SK-N-SH (cell line): ENCODE results near the gene MCF2L2. TPM values are rescaled to one million over a fixed set of nuclear protein-coding genes. Genes with fewer than 3 reads are reported as not detected.

Experiments
- CTCF ChIA-PET: fragments of 300-600, 350-600 bp; formaldehyde crosslinking; extraction: SDS; loops from one replicate; lab custom pipeline; 2021; lab: Yijun Ruan, JAX
- POLR2A ChIA-PET: fragments of 350-600 bp; sonication (Branson Sonifier 250); formaldehyde crosslinking; extraction: SDS; loops from one replicate; lab custom pipeline; 2020; ENCODE audit warnings: antibody characterized with exemption, inconsistent platforms; lab: Yijun Ruan, JAX
- DNase-seq: peaks from one replicate; pipeline ENCODE4 v3.0.0; 2012
- H2AFZ ChIP-seq: fragments of 200-600 bp; sonication (generic); 2 replicates; pipeline ENCODE4 v1.8.1; 2016; ENCODE audit warnings: antibody characterized with exemption, mild to moderate bottlenecking, low read depth
- H3F3A ChIP-seq: fragments of 200-600 bp; sonication (generic); replicated peaks from 2 replicates; pipeline ENCODE3; 2016; ENCODE audit warnings: antibody characterized with exemption, mild to moderate bottlenecking; ENCODE audit not compliant: insufficient read depth
- H3K27ac ChIP-seq, 2 experiments: fragments of 200-500 bp in 1 of 2; fragments of 200-600 bp in 1 of 2; sonication (Bioruptor generic) in 1 of 2; sonication (generic), shearing (Covaris generic) in 1 of 2; 2 replicates each; pipeline versions ENCODE4 v1.5.1 to v1.6.1; 2014 to 2016; ENCODE audit warnings: low read depth in 2 of 2, inconsistent platforms in 1 of 2, low read length in 1 of 2, mild to moderate bottlenecking in 1 of 2, mixed read lengths in 1 of 2
- H3K27me3 ChIP-seq: fragments of 200-600 bp; sonication (generic), shearing (Covaris generic); 2 replicates; pipeline ENCODE4 v1.6.1; 2016; ENCODE audit warnings: mixed run types; ENCODE audit not compliant: insufficient read depth
- H3K36me3 ChIP-seq, 2 experiments: fragments of 200-500 bp in 1 of 2; fragments of 200-600 bp in 1 of 2; sonication (Bioruptor generic) in 1 of 2; sonication (generic) in 1 of 2; replicated peaks in 1 of 2; 2 replicates each; pipeline versions ENCODE3 to v1.5.1; 2014 to 2016; ENCODE audit warnings: low read length in 1 of 2, mild to moderate bottlenecking in 1 of 2; ENCODE audit not compliant: insufficient read depth in 2 of 2, control insufficient read depth in 1 of 2
- H3K4me1 ChIP-seq, 2 experiments: fragments of 200-500 bp in 1 of 2; fragments of 200-600 bp in 1 of 2; sonication (Bioruptor generic) in 1 of 2; sonication (generic), shearing (Covaris generic) in 1 of 2; 2 replicates each; pipeline versions ENCODE4 v1.5.1 to v1.6.1; 2014 to 2016; ENCODE audit warnings: low read depth in 1 of 2, low read length in 1 of 2, mixed run types in 1 of 2; ENCODE audit not compliant: insufficient read depth in 2 of 2, control insufficient read depth in 1 of 2
- H3K4me2 ChIP-seq: fragments of 200-600 bp; sonication (generic), shearing (Covaris generic); 2 replicates; pipeline ENCODE4 v1.6.1; 2017; ENCODE audit warnings: mixed run types
- H3K4me3 ChIP-seq, 2 experiments: fragments of 200-500 bp in 1 of 2; fragments of 200-600 bp in 1 of 2; sonication (Bioruptor generic) in 1 of 2; sonication (generic), shearing (Covaris generic) in 1 of 2; 2 replicates each; pipeline versions ENCODE4 v1.5.1 to v1.8.1; 2014 to 2016; ENCODE audit warnings: low read depth in 2 of 2, inconsistent platforms in 1 of 2, low read length in 1 of 2, mild to moderate bottlenecking in 1 of 2, mixed read lengths in 1 of 2, moderate library complexity in 1 of 2
- H3K79me2 ChIP-seq: fragments of 200-600 bp; sonication (generic); 2 replicates; pipeline ENCODE4 v1.8.1; 2017; ENCODE audit warnings: mild to moderate bottlenecking; ENCODE audit not compliant: insufficient read depth
- H3K9ac ChIP-seq: fragments of 200-600 bp; sonication (generic); 2 replicates; pipeline ENCODE4 v1.6.1; 2017; ENCODE audit warnings: mixed run types
- H3K9me2 ChIP-seq: fragments of 200-600 bp; sonication (generic); 2 replicates; pipeline ENCODE4 v1.6.1; 2017; ENCODE audit warnings: mixed run types
- H3K9me3 ChIP-seq: fragments of 200-600 bp; sonication (generic); 2 replicates; pipeline ENCODE4 v1.6.1; 2017; ENCODE audit warnings: mixed run types, mild to moderate bottlenecking, moderate library complexity
- H4K20me1 ChIP-seq: fragments of 200-600 bp; sonication (generic); 2 replicates; pipeline ENCODE4 v1.6.1; 2017; ENCODE audit warnings: mild to moderate bottlenecking, mixed run types; ENCODE audit not compliant: insufficient read depth
- EP300 ChIP-seq, 2 experiments: IDR thresholded peaks; 2 replicates each; pipeline versions ENCODE4 v1.4.0 to v1.6.1; 2012; ENCODE audit warnings: borderline replicate concordance in 1 of 2, low read depth in 1 of 2, low read length in 1 of 2
- EZH2phosphoT487 ChIP-seq: fragments of 200-600 bp; sonication (generic); IDR thresholded peaks from 2 replicates; pipeline ENCODE4 v1.6.1; 2017; ENCODE audit warnings: low read depth, mixed run types, mild to moderate bottlenecking, antibody characterized with exemption, moderate library complexity, borderline replicate concordance
- JUND ChIP-seq: IDR thresholded peaks from 2 replicates; pipeline ENCODE4 v1.4.0; 2012
- MEF2A ChIP-seq: IDR thresholded peaks from 2 replicates; pipeline ENCODE4 v1.4.0; 2012; ENCODE audit warnings: low read depth, borderline replicate concordance
- MXI1 ChIP-seq: IDR thresholded peaks from 2 replicates; pipeline ENCODE4 v1.6.1; 2012; ENCODE audit warnings: mild to moderate bottlenecking, low read depth, low read length, improper control_type of control experiment
- NFIC ChIP-seq: IDR thresholded peaks from 2 replicates; pipeline ENCODE4 v1.4.0; 2012; ENCODE audit warnings: borderline replicate concordance
- SMC3 ChIP-seq: IDR thresholded peaks from 2 replicates; pipeline ENCODE4 v1.6.1; 2012; ENCODE audit warnings: low read depth, low read length, improper control_type of control experiment
- TAF1 ChIP-seq: IDR thresholded peaks from 2 replicates; pipeline ENCODE4 v1.6.1; 2012; ENCODE audit warnings: low read depth, mild to moderate bottlenecking, low read length, moderate library complexity, borderline replicate concordance
- TEAD4 ChIP-seq: IDR thresholded peaks from 2 replicates; pipeline ENCODE4 v1.4.0; 2012; ENCODE audit warnings: mild to moderate bottlenecking, borderline replicate concordance; ENCODE audit not compliant: insufficient read depth
- YY1 ChIP-seq: IDR thresholded peaks from 2 replicates; pipeline ENCODE4 v1.4.0; 2012; ENCODE audit warnings: low read depth, mild to moderate bottlenecking
- WGBS: methylation state at CpG from one replicate; pipeline ENCODE4 v1.1.6; 2017; ENCODE audit warnings: low lambda C conversion rate; 5-methylcytosine and 5-hydroxymethylcytosine counted together
- polyA plus RNA-seq, 3 experiments: library from polyadenylated mRNA; depleted of rRNA; stranded (reverse); fragments of >200 nt; gene quantifications; 2 replicates each; pipeline ENCODE4 v1.2.3, GENCODE V29; 2012
- TF ChIP-seq, protein P1 (sequence below): IDR thresholded peaks from 2 replicates; pipeline ENCODE4; 2012
- TF ChIP-seq, protein P2 (sequence below): IDR thresholded peaks from 2 replicates; pipeline ENCODE4 v1.6.1; 2012; ENCODE audit warnings: mild to moderate bottlenecking, low read depth, low read length, moderate library complexity

Gene MCF2L2
- polyA plus RNA-seq, 1 of the 3 experiments (the other 2 are of a cell fraction) = 0.56 TPM

DNA sequence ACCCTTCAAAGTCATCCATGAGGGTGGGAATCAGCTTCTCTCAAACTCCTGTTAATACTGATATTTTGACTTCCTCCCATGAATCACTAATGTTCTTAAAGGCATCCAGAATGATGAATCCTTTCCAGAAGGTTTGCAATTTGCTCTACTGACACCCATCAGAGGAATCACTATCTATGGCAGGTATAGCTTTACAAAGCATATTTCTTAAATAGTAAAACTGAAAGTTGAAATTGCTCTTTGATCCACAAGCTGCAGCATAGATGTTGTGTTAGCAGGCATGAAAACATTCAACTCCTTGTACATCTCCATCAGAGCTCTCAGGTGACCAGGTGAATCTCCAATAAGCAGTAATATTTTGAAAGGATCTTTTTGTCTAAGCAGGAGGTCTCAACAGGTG lies 109.0 kb downstream of the MCF2L2 start:
- Histone ChIP-seq H2AFZ (no peak overlapping the region), H3K4me1 (no peaks in the 10 kb centered on the region), H3K4me2 (no peak overlapping the region), H3K27me3 (no peaks in the 10 kb centered on the region), H3K9me3 (no peaks in the 10 kb centered on the region), H3K9ac (no peak overlapping the region), H3K9me2 (no peaks in the 10 kb centered on the region), H3K36me3 (no peaks in the 10 kb centered on the region), H3K4me3 (no peak overlapping the region), H3K27ac (no peak overlapping the region), H3K79me2 (no peaks in the 10 kb centered on the region), H3F3A (no peaks in the 10 kb centered on the region), H4K20me1 (no peaks in the 10 kb centered on the region)
- no peak for TF ChIP-seq JUND
- TF ChIP-seq MXI1 = no peak
- no peak for TF ChIP-seq NFIC
- TF ChIP-seq EZH2phosphoT487 = no peak
- TF ChIP-seq SMC3 = no peak
- TF ChIP-seq, protein P1, sequence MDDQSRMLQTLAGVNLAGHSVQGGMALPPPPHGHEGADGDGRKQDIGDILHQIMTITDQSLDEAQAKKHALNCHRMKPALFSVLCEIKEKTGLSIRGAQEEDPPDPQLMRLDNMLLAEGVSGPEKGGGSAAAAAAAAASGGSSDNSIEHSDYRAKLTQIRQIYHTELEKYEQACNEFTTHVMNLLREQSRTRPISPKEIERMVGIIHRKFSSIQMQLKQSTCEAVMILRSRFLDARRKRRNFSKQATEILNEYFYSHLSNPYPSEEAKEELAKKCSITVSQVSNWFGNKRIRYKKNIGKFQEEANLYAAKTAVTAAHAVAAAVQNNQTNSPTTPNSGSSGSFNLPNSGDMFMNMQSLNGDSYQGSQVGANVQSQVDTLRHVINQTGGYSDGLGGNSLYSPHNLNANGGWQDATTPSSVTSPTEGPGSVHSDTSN = no peak
- TF ChIP-seq EP300 (IDR thresholded peaks at IDR 0.05; ENCODE audit: borderline replicate concordance in 1 of 2, low read depth in 1 of 2, low read length in 1 of 2) = no peak
- ChIA-PET CTCF (interaction anchor here (0.8 kb wide), 1 partner anchor 134 kb away, joined by 3 read pairs; no protein-coding TSS in a partner anchor), POLR2A (no interaction called here)
- no peak for DNase-seq

DNA sequence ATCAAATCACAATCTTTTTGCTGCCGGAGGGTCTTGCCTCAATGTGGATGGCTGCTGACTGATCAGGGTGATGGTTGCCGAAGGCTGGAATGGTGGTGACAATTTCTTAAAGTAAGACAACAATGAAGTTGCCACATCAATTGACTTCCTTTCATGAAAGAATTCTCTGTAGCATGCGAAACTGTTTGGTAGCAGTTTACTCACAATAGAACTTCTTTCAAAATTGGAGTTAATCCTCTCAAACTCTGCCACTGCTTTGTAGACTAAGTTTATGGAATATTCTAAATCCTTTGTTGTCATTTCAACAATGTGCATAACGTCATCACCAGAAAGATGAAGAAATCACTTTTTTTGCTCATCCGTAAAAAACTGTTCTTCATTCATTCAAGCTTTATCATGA lies 109.5 kb downstream of the MCF2L2 start:
- no peak overlapping the region for H2AFZ ChIP-seq

More for the DNA sequence above, 109.5 kb downstream of the MCF2L2 start:
- Histone ChIP-seq H3K27ac (no peak overlapping the region), H3K9ac (no peak overlapping the region), H3K4me3 (no peak overlapping the region), H3K36me3 (no peaks in the 10 kb centered on the region), H3K9me3 (no peaks in the 10 kb centered on the region), H3K4me2 (no peak overlapping the region), H3K4me1 (no peaks in the 10 kb centered on the region), H3K79me2 (no peaks in the 10 kb centered on the region), H4K20me1 (no peaks in the 10 kb centered on the region), H3K9me2 (no peaks in the 10 kb centered on the region), H3F3A (no peaks in the 10 kb centered on the region), H3K27me3 (no peaks in the 10 kb centered on the region)
- TF ChIP-seq, protein P2, sequence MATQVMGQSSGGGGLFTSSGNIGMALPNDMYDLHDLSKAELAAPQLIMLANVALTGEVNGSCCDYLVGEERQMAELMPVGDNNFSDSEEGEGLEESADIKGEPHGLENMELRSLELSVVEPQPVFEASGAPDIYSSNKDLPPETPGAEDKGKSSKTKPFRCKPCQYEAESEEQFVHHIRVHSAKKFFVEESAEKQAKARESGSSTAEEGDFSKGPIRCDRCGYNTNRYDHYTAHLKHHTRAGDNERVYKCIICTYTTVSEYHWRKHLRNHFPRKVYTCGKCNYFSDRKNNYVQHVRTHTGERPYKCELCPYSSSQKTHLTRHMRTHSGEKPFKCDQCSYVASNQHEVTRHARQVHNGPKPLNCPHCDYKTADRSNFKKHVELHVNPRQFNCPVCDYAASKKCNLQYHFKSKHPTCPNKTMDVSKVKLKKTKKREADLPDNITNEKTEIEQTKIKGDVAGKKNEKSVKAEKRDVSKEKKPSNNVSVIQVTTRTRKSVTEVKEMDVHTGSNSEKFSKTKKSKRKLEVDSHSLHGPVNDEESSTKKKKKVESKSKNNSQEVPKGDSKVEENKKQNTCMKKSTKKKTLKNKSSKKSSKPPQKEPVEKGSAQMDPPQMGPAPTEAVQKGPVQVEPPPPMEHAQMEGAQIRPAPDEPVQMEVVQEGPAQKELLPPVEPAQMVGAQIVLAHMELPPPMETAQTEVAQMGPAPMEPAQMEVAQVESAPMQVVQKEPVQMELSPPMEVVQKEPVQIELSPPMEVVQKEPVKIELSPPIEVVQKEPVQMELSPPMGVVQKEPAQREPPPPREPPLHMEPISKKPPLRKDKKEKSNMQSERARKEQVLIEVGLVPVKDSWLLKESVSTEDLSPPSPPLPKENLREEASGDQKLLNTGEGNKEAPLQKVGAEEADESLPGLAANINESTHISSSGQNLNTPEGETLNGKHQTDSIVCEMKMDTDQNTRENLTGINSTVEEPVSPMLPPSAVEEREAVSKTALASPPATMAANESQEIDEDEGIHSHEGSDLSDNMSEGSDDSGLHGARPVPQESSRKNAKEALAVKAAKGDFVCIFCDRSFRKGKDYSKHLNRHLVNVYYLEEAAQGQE = no peak
- TF ChIP-seq TEAD4 = no peak
- TF ChIP-seq MEF2A = no peak
- TF ChIP-seq TAF1 = no peak
- TF ChIP-seq YY1 = no peak
- TF ChIP-seq EP300 (IDR thresholded peaks at IDR 0.05; ENCODE audit: borderline replicate concordance in 1 of 2, low read depth in 1 of 2, low read length in 1 of 2) = no peak
- no peak for DNase-seq
- 93% methylated on average over 5 of the region's 5 CpGs for WGBS
- ChIA-PET CTCF (no interaction called here), POLR2A (no interaction called here)
